HL-60 (cell line): ENCODE measurements around the gene PTK7.

Experiments
- CTCF ChIP-seq: IDR thresholded peaks from one replicate; pipeline ENCODE4 v1.5.1; 2011; ENCODE audit warnings: low read length, control low read depth, inconsistent platforms; ENCODE audit not compliant: insufficient read depth
- POLR2AphosphoS5 ChIP-seq: IDR thresholded peaks from 2 replicates; pipeline ENCODE4 v1.6.1; 2012; ENCODE audit warnings: low read depth
- REST ChIP-seq: IDR thresholded peaks from 2 replicates; pipeline ENCODE4 v1.6.1; 2012; ENCODE audit warnings: low read depth; ENCODE audit not compliant: insufficient replicate concordance
- SPI1 ChIP-seq: IDR thresholded peaks from 2 replicates; pipeline ENCODE4 v1.6.1; 2012; ENCODE audit warnings: low read depth, mild to moderate bottlenecking, borderline replicate concordance

- no peak for TF ChIP-seq CTCF
- no peak for TF ChIP-seq SPI1
- no peak for TF ChIP-seq POLR2AphosphoS5
- no peak for TF ChIP-seq REST
Measured at GRCh38 chr6:43144879-43145278, 68.8 kb downstream of the PTK7 start.
